Activated gamma-delta T cell treated with Interleukin-2 at 50 U/mL for 16 hours (primary cell): ENCODE results near the gene USP47.
A peak's percentile ranks its signal among the peaks of the same experiment; 100 is the strongest.

ENCODE experiments used
- DNase-seq: peaks from one replicate; pipeline ENCODE4 v3.0.0-alpha.2; 2020

Gene USP47, protein sequence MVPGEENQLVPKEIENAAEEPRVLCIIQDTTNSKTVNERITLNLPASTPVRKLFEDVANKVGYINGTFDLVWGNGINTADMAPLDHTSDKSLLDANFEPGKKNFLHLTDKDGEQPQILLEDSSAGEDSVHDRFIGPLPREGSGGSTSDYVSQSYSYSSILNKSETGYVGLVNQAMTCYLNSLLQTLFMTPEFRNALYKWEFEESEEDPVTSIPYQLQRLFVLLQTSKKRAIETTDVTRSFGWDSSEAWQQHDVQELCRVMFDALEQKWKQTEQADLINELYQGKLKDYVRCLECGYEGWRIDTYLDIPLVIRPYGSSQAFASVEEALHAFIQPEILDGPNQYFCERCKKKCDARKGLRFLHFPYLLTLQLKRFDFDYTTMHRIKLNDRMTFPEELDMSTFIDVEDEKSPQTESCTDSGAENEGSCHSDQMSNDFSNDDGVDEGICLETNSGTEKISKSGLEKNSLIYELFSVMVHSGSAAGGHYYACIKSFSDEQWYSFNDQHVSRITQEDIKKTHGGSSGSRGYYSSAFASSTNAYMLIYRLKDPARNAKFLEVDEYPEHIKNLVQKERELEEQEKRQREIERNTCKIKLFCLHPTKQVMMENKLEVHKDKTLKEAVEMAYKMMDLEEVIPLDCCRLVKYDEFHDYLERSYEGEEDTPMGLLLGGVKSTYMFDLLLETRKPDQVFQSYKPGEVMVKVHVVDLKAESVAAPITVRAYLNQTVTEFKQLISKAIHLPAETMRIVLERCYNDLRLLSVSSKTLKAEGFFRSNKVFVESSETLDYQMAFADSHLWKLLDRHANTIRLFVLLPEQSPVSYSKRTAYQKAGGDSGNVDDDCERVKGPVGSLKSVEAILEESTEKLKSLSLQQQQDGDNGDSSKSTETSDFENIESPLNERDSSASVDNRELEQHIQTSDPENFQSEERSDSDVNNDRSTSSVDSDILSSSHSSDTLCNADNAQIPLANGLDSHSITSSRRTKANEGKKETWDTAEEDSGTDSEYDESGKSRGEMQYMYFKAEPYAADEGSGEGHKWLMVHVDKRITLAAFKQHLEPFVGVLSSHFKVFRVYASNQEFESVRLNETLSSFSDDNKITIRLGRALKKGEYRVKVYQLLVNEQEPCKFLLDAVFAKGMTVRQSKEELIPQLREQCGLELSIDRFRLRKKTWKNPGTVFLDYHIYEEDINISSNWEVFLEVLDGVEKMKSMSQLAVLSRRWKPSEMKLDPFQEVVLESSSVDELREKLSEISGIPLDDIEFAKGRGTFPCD (N-terminal part only)

DNA sequence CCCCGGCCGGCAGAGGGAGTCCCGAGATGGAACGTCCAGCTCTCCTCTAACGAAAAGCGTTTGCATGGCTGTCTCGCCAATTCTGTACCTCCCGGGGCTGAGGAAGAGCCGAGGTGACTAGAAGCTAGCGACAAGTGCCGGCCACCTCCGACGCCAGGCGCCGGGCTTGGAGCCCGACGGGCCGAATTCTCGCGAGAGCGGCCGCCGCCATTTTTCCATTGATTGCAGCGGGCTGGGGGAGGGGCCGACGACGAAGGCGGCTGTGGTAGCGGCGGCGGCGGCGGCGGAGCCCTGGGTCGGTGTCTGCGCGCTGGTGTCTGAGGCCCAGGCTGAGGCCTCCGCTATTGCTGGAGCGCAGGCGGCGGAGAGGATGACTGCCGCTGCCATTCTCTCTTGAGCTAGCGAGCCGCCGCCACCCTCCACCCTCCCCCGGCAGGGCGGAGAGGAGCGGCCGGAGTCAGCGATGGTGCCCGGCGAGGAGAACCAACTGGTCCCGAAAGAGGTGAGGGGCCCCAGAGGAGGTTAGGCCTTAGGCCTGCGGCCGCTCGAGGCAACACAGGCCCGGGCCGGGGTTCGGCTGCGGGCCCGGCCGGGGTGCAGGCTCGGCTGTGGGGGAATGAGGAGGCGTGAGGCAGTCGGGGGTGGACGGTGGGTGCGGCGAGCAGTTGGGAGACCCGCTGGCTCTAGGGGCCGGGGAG, at the start of gene USP47:
USP47 (plus strand) TSS at position 250 of the 698 bp plus-strand sequence; CDS start at position 464, 214 bp downstream.
- peak; percentile 94 for DNase-seq

DNA sequence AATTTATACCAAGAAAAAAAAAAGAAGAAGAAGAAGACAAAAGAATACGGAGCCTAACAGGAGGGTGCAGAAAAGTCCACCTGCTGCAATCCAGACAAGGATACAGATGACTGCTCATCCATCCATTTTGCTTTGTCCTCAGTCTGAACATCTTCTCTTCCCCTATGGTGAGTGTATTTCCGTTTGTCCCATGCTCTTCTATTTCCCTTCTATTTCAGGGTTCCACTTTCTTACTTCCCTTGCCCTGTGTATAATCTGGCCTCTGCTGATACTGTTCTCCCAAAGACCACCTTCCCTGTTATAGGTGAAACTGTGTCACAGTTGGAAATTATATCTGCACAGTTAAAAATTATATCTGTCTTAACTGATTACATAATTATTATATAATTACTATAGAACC, 48.7 kb upstream of the USP47 start:
- DNase-seq = no peak

DNA sequence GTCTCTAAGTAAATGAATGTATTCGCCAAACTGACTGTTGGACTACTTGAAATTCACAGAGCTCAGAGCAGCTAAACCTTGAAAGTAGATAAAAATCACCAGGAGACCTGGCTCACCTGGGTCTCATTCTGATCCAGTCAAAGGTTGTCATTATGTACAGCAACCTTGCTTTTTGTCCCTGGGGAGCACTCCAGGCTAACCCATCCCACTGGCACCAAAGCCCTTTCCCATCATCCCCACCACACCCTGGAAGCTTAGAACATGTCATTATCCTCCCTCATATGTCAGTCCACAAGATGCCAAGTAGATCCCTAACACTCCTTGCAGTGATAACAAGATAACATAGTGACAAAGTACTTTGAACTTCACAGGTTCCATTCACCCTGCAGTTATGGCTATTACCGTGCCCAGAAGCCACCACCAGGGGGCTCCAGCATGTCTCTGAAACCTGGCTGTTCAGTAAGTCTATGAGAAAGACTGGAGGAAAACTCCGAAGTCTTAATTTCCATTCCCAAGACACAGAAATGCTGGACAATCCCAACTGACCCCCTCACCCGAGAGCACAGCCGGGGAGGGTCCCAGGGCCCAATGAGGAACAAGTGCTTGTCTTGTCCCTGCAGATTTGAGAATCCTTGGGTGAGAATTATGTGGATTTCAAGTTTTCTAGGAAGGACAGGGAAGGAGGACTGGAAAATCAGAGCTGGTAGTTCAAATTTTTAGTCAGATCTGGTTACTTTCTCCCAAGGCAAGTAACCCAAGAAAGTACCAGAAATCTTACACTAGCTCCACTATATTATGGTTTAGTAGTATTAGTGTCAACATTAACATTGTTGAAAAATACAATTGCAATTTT, 43.0 kb upstream of the USP47 start:
- peak; percentile 84 for DNase-seq

DNA sequence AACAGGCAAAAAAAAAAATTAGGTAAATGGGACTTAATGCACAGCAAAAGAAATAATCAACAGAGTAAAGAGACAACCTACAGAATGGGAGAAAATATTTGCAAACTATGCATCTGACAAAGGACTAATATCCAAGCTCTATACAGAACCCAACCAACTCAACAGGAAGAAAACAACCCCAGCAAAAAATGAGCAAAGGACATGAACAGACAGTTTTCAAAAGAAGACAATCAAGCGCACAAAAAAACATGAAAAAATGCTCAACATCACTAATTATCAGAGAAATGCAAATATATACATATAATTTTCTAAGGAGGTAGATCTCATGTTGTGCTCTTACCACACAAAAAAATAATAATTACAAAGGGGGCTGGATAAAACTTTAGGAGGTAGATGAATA, 36.5 kb upstream of the USP47 start:
- DNase-seq = no peak

DNA sequence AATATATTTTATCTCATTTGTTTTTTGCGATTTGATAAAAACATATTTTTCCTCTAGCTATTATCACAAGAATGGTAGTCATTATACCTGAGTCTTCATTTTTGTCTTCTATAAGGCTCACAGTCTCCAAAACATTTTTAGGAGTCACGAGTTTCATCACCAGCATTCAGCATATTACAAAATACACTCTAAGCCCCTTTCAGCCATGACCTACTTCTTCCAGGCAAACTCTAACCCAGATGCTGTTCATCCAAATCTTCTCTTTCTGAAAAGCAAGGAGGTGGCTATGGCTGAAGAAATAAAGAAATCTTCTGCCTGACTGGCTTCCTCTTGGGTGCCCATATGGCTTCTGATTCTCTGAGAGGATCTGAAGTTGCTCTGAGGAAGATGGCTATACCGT, 35.7 kb upstream of the USP47 start:
- no peak for DNase-seq

DNA sequence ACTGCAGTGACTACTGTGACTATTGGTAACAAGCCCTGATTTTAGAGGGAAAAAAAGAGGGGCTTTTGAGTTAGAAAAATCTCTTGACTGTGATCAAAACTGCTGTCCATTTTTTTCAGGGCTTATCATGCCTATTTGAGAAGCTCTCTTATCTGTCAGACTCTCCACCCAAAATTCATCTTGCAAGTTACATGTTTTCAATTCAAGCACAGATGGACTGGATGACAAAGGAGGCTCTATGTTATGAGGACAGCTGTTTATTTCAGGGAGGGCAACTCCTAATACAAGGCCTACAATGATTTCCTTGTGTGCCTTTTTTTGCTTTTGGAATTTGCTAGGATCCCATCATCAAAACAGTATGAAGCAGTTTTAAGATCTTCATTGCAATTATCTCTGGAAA, 35.2 kb upstream of the USP47 start:
- DNase-seq = no peak

DNA sequence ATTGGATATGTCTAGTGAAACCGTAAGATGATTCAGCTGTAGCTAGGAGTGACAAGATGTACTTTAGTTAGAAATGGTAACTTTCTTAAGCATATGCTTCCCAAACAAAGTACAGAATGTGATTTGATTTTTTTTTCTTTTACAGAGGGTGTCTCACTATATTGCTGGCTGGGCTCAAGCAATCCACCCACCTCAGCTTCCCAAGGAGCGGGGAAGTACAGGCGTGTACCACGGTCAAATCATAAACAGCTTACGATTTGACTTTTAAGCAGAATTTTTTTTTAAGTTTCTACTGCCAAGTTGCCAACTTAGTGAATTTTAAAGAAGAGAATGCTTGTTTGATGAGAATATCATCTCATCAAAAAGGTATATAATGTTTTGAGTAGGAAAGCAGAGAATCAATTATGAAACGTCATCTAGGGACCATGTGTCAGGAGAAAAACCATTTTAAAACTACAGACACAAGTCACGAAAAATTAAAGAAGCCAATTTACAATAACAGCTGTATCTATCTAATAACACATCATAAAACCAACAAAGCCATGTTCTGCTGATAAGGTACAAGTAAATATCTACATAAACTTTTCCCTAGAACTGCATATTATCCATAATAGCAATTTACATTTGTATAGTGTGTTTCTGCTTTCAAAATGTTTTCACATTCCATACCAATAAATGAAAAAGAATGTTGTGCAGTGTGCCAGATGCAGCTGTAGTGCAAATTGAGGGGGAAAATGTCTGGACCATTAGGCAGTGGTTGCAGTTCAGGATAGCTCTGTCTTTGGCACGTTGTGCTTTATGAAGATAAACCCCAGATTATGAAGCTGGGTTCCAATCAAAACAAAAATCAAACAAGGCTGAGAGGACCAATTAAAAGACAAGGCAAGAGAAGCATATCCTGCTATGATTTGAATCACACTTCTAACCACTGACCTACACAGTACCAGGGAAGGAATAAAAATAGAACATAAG, 33.7 kb upstream of the USP47 start:
- no peak for DNase-seq

DNA sequence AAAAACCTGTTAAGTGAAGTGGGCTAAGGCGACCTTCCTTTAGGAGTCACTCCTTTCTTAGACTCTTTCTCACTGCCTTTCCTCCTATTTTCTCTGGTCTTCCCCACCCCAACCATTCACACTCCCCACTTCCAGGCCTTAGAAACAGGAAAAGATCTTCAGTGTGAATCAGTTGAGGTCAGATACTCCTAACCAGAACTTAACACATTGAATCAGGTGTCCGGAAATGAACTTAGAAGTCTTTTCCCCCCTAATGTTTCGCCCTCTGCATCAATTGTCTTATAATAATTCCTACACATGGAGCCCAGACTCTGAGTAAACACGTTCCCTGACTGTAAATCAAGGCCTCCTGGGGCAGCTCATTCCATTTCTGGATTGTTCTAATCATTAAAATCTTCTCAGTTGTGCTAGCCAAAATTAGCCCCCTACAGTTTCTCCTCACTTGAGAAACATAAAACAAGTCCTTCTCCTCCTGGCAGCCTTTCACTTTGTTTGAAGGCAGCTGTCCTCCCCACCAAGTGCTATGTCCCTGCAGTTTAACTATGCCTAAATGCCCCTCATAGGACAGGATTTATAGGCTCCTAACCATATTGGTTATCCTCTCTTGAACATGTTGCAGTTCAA, 32.7 kb upstream of the USP47 start:
- DNase-seq = no peak

DNA sequence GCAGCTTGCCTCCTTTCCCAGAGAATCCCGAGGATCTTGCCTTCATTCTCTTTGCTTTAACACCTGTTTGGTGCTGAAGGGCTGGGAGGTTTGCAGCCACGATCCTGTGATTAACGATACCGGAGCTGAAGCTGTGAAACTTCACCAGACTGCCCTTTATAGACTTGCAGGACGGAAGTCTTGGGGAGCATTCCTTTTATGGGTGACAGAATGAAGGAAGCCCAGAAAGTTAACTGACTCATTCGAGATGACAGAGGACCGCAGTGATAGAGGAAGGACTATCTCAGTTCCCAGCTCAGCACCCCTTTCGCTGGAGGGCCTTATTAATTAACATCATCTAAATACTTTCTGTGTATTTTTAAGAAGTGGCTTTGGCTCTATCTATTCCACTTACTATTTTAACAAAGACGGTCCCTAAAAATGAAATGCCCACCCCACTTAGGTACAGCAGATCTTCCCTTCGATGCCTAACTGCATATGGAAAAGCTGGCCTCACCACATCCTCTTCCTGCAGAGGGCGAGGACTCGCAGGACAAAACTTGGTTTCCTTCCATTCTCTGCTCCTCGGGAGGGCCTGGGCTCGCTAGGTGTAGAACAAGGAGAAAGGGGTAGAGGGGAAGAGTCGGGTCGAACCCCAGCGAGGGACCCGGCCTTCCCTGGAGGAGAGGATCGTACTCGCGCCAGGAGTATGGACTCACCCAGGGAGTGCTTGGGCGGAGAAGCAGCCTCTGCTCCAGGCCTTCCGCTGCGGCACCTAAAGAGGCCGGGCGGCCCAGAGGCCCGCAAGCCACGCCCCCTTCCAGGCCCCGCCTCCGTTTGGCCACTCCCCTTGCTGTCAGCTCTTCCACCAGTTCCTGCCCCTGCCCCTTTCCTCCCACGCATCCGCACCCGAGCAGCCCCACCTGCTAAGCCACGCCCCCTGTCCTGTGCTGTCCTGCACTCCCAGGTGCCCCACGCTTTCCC, 30.7 kb upstream of the USP47 start:
- DNase-seq = no peak

DNA sequence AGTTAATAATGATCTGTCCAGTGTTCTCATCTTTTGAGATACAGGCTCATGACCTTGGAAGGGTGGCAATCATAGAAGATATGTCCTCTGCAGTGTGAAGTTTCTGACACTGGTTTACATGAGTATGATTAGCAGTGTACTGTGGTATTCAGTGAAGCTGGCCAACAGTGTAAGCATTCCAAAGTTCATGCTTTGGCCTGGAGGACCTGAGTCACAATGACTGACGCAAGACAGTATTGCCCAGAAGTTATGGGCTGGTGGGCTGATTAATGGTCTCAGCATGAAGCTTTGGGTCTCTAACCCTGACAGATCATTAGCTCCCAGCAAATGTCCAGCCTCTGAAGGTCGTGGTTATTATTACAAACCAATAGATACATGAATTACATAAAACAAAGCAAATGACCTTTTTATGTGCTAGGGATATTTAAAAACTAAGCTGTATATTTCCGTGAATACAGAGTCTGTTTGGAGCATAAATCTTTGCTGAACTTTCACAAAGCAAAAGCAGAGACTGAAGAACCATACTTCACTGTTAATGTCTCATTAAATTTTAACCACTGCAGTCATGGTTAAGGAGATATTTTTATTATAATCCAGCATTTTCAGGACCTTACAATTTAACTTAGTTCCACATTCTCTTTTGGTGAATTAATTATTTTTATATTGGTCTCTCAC, 28.3 kb upstream of the USP47 start:
- DNase-seq = no peak

DNA sequence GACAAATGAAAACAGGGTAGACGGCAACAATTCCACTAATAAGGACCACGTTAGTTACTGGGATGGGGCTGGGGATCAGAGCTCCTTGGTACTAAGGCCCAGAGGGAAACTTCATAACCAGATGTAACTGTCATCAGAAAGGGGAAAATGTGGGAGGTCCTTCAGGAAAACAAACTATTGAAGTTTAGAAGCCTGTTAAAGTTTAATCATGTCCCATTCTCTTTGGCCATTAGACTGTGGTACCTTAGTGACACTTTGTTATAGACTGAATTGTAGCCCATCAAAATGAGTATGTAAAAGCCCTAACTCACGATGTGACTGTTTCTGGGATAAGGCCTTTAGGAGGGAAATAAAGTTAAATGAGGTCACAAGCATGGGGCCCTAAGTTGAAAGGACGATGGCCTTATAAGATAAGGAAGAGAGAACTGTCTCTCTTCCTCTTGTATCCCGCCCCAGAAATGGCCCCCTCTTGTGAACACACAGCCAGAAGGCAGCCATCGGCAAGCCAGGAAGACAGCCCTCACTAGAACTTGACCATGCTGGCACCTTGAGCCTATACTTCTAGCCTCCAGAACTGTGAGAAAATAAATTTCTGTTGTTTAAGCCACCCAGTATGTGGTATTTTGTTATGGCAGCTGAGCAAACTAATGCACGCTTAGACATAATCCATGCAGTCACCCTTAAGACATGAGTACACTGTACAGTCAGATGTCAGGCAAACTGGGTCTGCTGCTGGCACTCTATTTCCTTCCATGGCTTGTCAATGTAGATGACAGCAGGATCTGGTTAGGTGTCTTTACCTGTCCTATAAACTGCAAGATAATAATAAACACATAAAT, 26.9 kb upstream of the USP47 start:
- no peak for DNase-seq

DNA sequence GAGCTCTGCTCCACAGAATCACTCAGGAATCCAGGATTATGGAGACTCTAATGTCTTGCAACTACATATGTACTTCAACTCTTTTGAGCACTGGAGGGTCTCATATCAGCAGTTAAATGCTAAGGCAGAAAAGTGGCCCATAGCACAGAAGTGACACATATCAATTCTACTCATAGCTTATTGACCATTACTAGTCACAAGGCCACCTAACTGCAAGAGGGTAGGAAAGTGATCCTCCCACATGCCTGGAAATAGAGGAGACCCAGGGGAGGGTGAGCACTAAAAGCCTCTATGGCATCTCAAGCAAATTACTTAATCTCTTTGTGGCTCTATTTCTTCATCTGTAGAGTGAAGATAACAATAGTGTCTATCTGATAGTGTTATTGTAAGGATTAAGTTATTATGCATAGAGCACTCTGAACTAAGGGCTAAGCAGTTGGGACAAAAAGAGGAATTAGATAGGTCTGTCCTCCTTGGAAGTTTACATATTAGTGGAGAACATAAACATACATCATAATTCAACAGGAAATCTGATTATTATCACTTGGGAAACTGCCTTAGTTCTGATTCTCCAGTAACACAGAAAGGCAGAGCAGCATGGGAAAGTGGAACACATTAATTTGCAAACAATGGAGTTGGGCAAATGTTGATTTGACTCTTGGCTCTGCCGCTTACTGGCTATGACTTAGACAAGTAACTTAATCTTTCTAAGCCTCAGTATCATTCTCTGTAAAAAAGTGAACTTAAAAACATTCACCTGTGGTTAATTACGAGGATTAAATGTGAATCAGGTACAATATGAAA, 25.1 kb upstream of the USP47 start:
- DNase-seq = no peak

DNA sequence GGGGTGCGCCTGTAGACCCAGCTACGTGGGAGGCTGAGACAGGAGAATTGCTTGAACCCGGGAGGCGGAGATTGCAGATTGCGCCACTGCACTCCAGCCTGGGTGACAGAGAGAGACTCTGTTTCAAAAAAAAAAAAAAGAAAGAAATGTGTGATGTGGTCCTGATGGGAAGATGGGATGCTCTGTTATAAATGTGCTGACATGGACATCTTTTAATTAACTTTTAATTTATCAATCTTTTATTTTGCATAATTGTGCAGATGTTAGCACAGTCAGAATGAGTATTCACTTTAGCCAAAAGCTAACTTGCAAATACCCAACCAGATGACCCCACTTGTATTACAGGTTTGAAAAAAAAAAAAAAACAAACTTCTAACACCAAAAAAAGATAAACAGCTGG, 23.8 kb upstream of the USP47 start:
- no peak for DNase-seq

DNA sequence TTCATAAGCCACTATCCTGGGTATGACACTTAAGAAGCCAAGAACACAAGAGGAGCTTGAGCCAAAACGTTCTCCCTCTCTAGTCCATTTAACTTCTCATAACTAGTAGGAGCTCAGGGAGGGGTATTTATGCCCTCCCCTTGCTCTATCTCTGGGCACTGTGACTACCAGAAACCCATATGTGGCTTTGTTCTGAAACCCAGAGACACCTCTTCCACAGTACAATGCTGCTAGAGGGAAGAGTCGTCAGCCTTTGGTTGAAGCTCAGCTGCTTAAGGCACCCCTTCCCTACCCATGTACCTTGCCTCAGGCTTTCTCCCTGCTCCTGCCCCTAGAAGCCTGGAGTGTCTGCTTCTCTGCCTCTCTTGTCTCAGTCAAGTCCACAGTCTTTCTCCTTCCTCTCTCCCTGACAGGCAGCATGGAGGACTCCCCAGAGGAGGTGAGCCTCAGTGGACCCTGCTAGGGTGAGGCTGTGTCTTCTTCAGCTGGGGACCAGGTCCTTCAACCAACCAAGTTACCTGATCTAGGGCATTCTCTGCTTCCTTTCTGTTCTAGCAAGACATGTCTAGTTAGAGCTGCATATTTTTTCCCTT, 23.1 kb upstream of the USP47 start:
- DNase-seq = no peak

DNA sequence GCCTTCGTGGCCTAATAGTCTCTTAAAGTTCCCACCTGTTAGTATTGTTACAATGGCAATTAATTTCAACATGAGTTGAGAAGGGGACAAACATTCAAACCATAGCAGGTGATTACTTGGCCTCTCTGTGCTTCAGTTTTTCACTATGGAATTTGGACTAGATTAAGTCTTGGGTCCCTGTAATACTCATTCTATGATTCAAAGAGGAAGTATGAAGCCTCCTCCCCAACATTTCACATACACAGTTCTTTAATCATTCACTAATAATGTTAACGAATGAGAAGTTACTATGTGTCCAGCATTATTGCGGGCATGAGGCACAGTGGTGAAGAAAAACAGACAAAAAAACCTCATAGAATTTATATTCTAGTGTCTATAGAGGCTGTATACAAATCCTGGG, 19.9 kb upstream of the USP47 start:
- no peak for DNase-seq

DNA sequence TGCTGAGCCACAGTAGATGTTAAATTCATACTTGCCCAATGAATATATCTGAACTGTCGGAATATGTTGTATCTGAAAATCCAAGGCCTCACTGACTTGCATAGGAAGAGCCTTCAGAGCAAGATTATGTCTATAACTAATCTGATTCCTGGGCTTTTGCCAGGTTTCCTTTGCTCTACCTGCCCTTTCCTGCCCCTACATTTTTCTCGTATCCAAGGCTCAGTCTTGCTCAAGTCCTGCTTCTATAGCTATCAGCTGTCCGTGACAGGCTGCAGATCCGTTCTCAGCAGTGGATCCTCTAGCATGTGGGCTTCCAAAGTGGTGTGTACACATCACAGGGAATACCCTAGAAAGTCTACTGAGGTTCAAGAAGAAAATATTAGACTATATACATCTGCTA, 18.8 kb upstream of the USP47 start:
- no peak for DNase-seq
